HG03159 (cell line): ENCODE data around the gene ARF5.

Experiments
- ATAC-seq: cut with Tn5 transposase; IDR thresholded peaks from one replicate; pipeline ENCODE4 v1.9.1; 2021; ENCODE audit warnings: mild to moderate bottlenecking, moderate library complexity; ENCODE audit not compliant: unreplicated experiment

Gene ARF5

DNA sequence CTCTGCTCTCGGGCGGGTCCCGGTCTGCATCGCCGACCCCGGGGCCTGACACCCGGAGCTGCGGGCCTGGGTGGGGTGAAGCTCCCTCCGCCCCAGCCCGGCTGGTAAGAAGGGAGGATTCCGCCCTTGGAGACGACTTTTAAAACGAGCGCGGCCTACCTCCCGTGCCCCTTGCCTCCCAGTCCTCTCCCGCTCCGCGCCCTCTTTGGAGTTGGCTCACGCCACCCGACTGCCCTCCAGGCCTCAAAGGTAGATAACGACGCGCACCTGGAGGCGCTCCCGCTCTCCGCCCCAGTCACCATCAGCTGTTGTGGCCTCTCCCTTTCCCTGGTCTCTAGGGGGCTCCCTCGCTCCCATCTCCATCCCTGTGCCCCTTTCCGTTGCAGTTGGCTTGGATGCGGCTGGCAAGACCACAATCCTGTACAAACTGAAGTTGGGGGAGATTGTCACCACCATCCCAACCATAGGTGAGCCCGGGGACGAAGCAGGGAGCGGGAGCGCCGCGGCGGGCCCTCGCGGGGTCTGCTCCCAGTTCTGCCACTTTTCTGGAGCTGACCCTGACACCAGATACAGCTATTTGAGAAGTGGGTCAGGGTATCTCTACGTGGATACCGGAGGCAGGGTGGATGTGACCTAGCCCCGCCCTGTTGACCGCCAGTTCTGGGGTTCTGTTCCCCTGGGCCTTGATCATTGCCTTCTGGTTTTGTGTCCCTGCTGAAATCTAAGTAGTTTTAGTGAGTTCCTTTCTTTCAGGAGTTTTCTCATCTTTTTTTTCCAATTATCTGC is 679 bp downstream of the ARF5 start:
- peak; percentile 3 for ATAC-seq

DNA sequence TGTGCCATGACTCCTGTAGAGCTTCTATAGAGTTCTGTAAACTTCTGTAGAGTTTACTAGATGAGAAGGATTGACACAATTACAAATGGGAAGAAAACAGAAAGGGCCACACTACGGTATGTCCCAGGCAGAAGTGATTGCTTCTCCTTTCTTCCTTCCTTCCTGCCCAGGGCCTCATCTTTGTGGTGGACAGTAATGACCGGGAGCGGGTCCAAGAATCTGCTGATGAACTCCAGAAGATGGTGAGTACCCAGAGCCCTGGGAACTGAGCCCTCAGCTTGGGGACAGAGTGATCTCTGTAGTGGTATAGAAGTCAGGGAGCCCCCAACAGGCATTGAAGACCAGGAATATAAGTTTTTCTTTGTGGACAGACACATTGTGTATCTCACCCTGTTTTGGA is 1.7 kb downstream of the ARF5 start:
- no peak for ATAC-seq

- no peak for ATAC-seq
Measured at GRCh38 chr7:127591189-127591588, 3.0 kb downstream of the ARF5 start.

DNA sequence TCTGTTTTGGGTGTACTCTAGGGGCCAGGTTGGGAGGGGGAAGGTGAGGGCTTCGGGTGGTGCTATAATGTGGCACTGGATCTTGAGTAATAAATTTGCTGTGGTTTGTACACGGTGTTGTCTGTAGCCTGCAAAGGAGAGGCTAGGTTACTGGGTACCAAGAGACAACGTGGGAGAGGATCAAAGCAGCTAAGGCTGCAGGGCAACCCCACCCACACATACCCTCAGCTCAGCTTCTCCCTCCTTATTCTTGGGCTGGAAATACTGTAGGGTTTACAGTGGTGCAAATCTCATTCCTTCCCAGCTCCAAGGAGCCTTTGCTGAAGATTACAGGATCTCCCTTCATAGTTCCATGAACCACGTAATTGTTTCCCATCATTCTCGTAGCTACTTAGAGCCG is 3.4 kb downstream of the ARF5 start:
- ATAC-seq, result no peak

- no peak for ATAC-seq
Measured at GRCh38 chr7:127592550-127592949, 4.3 kb downstream of the ARF5 start.

DNA sequence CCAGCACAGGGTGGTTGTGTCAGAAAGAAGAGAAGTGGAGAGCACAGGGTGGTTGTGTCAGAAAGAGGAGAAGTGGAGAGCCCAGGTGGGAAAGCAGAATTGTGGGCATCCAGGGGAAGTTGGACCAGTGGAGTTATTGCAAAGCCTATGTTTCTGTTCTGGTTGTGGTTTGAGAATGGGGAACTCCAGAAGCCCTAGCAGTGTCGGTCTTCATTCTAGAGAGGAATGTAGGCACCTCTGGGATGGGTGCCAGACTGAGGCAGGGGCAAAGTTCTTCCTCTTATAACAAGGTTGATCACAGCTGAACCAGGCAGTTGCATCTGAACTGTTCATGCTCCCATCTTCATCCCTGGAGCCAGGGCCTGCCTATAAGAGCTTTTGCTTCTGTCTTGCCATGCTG is 6.3 kb downstream of the ARF5 start:
- ATAC-seq, result no peak

- no peak for ATAC-seq
Measured at GRCh38 chr7:127595737-127596136, 7.5 kb downstream of the ARF5 start.

DNA sequence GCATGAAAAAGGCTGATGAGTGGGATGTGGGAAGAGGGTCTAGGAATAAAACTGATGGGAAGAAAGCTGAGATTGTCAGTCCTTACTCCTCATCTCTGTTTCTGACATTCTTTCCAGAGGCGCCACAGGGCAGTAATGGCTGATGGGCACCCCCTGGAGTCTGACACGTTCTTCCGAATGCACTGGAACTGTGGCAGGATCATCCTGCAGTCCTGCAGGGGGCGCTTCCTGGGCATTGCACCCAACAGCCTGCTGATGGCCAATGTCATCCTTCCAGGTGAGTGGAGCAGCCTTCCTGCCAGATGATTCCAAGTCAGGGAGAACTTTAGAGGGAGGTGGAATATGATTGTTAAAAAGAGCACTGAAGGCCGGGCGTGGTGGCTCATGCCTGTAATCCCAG is 10.1 kb downstream of the ARF5 start:
- ATAC-seq, result no peak

DNA sequence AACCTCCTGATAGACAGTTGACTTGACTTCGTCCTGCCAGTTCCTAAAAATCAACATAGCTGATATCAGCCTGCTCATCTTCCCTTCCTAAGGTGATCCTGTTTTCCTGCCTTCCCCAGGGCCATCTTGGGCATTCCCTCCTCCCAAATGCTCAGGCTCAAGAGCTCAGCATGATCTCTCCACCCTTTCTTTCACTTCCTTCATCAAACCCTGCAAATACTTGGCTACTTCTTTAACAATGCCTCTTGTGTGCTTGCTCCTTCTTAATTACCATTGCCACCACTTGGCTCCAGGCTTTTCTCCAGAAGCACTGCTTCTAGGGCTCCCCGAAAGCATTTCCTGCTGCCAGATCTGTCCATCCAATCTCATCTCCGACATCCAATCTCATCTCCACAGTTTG is 12.7 kb downstream of the ARF5 start:
- ATAC-seq, result no peak

DNA sequence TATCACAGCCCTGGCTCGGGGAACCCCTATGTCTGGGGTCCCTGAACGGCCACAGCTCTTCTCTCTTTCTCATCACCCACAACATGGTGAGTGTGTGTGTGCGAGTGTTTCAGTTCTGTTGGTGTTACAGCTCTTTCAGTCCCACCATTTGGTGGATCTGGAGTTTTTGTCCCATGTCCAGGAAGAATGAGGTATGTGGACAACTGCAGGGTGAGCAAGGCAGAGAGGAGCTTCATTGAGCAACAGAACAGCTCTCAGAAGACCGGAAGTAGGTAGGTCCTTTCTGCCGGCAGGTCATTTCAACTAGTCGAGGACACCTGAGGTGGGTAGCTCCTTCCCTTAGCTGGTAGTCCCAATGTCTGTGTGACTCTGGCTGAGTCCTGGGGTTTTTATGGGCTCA is 20.2 kb downstream of the ARF5 start:
- ATAC-seq, result no peak

DNA sequence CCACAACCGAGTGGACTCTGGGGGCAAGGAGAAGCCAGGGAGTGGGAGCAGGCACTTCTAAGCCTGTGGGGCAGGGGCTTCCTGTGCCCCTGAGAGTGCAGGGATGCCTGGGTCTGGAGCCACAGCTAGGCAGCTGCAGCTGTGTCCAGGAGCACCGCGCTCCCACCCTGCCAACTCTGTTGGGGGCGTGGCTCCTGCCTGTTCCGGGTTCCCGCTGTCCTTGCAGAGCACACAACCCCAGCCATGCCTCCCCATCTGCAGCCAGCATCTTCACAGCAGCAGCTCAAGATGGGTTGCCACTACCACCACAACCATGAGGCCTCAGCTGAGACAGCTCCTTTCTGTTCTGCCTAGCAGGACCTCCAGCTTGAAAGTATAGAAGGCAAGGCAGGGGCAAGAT is 21.1 kb downstream of the ARF5 start:
- ATAC-seq, result no peak

- ATAC-seq, result no peak
Measured at GRCh38 chr7:127612263-127612662, 24.1 kb downstream of the ARF5 start.

DNA sequence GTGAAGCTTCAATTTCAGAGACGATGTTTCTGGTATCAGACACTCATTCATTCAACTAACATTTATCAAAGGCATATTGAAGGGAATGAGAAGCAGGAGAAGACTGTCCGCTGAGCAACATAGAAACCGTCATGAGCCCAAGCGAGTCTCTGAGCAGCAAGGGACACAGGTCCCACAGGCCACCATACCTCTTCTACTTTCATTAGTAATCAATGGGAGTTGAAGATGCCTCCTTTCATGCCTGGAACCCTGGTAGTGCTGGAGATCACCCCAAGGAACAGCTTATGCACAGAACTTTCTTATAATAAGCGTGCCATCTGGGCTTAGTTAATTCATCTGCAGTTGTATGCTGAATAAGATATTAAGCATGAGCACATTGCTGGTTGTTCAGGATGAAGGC is 28.5 kb downstream of the ARF5 start:
- no peak for ATAC-seq

DNA sequence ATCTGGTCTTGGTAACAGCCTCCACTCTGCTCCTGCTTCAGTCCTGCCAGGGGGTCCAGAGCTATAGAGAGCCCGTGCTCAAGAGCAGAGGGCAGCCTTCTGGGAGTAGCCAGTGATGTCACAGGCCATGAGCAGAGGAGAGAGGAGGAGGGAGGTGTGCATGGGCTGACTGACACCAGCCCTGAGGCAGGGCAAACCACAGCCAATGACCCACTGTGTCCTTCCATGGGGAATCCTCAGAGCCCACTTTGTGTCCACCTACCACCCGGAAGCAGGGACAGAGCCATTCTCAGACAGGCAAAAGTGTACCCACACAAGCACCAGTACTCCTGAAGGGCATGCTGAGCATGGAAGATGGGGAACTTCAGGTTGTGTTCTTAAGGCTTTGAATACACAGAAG is 29.8 kb downstream of the ARF5 start, which contains the start of gene PAX4:
PAX4 (minus strand) TSS at position 101 of the 400 bp plus-strand sequence. CDS start 2,214 bp downstream, outside the sequence.
- ATAC-seq, result no peak

GRCh38 chr7:127618775-127619174 is 30.6 kb downstream of the ARF5 start:
- no peak for ATAC-seq

GRCh38 chr7:127619681-127620405 is 31.6 kb downstream of the ARF5 start:
- no peak for ATAC-seq

GRCh38 chr7:127620406-127621233 is 32.4 kb downstream of the ARF5 start:
- no peak for ATAC-seq

DNA sequence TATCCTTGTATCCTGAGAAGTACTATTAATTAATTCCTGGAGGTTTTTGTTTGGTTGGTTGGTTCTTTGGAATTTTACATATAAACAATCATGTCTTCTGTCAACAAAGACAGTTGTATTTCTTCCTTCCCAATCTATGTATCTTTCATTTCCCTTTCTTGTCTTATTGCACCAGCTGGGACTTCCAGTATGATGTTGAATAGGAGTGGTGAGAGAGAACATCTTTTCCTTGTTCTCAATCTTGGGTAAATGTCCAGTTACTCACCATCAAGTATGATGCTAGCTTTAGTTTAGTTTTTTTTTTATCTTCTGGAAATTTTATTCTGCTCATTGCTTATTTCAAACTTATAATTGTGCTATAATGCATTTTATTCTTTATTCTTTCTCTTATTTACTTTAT is 37.1 kb downstream of the ARF5 start:
- ATAC-seq, result no peak

GRCh38 chr7:127628445-127628844 is 40.2 kb downstream of the ARF5 start:
- no peak for ATAC-seq

DNA sequence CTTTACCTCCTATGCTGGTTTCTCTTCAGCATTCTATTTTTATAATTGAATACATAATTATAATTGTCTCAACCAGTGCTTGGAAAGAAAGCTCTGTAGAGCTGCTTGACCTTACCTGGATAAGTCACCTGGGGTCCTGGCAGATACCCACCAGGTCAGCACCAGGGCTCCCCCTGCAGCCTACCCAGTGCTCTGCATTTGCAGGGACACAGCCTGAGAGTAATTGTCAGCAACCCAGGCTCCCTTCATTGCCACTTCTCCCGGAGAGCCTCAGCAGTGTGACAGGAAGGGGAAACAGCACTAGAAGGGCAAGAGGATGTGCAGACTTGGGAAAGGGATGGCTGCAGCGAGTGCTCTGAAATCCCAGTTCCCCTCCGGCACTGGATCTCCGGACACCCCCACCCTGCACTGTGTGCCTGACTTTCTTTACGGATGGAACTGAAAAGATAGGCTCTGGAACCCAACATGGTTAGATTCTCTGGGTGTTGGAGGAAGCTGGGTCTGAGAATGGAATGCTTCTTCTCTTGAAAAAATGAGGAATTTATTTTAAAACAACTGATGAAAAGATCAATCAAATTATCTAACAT is 41.1 kb downstream of the ARF5 start:
- peak; percentile 81 for ATAC-seq

GRCh38 chr7:127632276-127632910 is 44.2 kb downstream of the ARF5 start:
- no peak for ATAC-seq
